Suprapubic skin (tissue), 4 donors: ENCODE data around the gene SCTR. TPM values are rescaled to one million over a fixed set of nuclear protein-coding genes. Genes with fewer than 3 reads are reported as not detected.

Experiments
- DNase-seq, 2 donors: peaks; one replicate each; pipeline ENCODE4 v3.0.0-alpha.2; 2019; ENCODE audit warnings: low spot score in 2 of 2
- H3K27ac ChIP-seq: fragments of 200-600 bp; sonication (generic); one replicate; pipeline ENCODE4 v1.5.1; 2019
- H3K27me3 ChIP-seq: fragments of 200-600 bp; sonication (generic); one replicate; pipeline ENCODE4 v1.5.1; 2019
- H3K36me3 ChIP-seq: fragments of 200-600 bp; sonication (generic); one replicate; pipeline ENCODE4 v1.5.1; 2019
- H3K4me1 ChIP-seq: fragments of 200-600 bp; sonication (generic); one replicate; pipeline ENCODE4 v1.5.1; 2019
- H3K4me3 ChIP-seq: fragments of 200-600 bp; sonication (generic); one replicate; pipeline ENCODE4 v1.5.1; 2019; ENCODE audit warnings: mild to moderate bottlenecking
- H3K9me3 ChIP-seq: fragments of 200-600 bp; sonication (generic); one replicate; pipeline ENCODE4 v1.5.1; 2019
- CTCF ChIP-seq, 2 donors: fragments of 200-600 bp in 1 of 2; fragments of 450-650 bp in 1 of 2; sonication (generic) in 1 of 2; IDR thresholded peaks; one replicate each; pipeline ENCODE4 v1.5.1; 2016 to 2019; ENCODE audit warnings: antibody characterized with exemption in 2 of 2, mild to moderate bottlenecking in 1 of 2, moderate library complexity in 1 of 2
- EP300 ChIP-seq: sonication (generic); formaldehyde crosslinking; IDR thresholded peaks from one replicate; pipeline ENCODE4 v1.6.1; 2017; ENCODE audit warnings: antibody characterized with exemption
- POLR2A ChIP-seq, 2 donors: fragments of 450-650 bp; IDR thresholded peaks; one replicate each; pipeline ENCODE4 v1.6.1; 2017; ENCODE audit warnings: antibody characterized with exemption in 2 of 2, mild to moderate bottlenecking in 2 of 2, moderate library complexity in 2 of 2
- POLR2AphosphoS5 ChIP-seq, 3 donors: sonication (generic); formaldehyde crosslinking; IDR thresholded peaks; one replicate each; pipeline ENCODE4 v1.6.1; 2017; ENCODE audit warnings: antibody characterized with exemption in 3 of 3
- WGBS: methylation state at CpG from one replicate; pipeline ENCODE4 v1.1.5; 2018; 5-methylcytosine and 5-hydroxymethylcytosine counted together
- total RNA-seq, 4 donors: library from RNA; depleted of rRNA; stranded (reverse); fragments of >200 nt; gene quantifications; one replicate each; pipeline ENCODE4 v1.1.0, GENCODE V29; 2016

Gene SCTR
- total RNA-seq, 4 donors from 2014 or later: not detected

- TF ChIP-seq POLR2A (IDR thresholded peaks at IDR 0.05) (no peak), CTCF (IDR thresholded peaks at IDR 0.05) (no peak), EP300 (no peak)
- Histone ChIP-seq H3K36me3 (no peaks in the 10 kb centered on the region), H3K4me3 (no peak overlapping the region), H3K9me3 (no peaks in the 10 kb centered on the region), H3K27ac (no peak overlapping the region), H3K4me1 (peaks cover 7% of the 10 kb centered on the region), H3K27me3 (no peaks in the 10 kb centered on the region)
- WGBS: 90% methylated on average over 12 of the region's 12 CpGs
- DNase-seq: peak; percentile 46 to 55
These were observed 45.9 kb downstream of the SCTR start for GRCh38 chr2:119478188-119478977.

- DNase-seq: peak; percentile 43 to 55
These were observed 47.2 kb downstream of the SCTR start for GRCh38 chr2:119477113-119477505.

GRCh38 chr2:119476301-119477112, 47.8 kb downstream of the SCTR start:
- Histone ChIP-seq H3K9me3 (no peaks in the 10 kb centered on the region), H3K4me3 (no peak overlapping the region), H3K36me3 (no peaks in the 10 kb centered on the region), H3K4me1 (peaks cover 7% of the 10 kb centered on the region), H3K27ac (no peak overlapping the region), H3K27me3 (no peaks in the 10 kb centered on the region)
- WGBS: 26% methylated on average over 20 of the region's 20 CpGs
- peak; percentile 75 to 81 for DNase-seq
- TF ChIP-seq POLR2A (IDR thresholded peaks at IDR 0.05): no peak
- TF ChIP-seq POLR2AphosphoS5 (IDR thresholded peaks at IDR 0.05): no peak
- peak; percentile 85 to 96 for TF ChIP-seq CTCF (IDR thresholded peaks at IDR 0.05)

More at GRCh38 chr2:119477113-119477505, 47.2 kb downstream of the SCTR start:
- H3K36me3 ChIP-seq: no peaks in the 10 kb centered on the region
- H3K4me3 ChIP-seq: no peak overlapping the region
- H3K27me3 ChIP-seq: no peaks in the 10 kb centered on the region
- H3K27ac ChIP-seq: no peak overlapping the region
- no peaks in the 10 kb centered on the region for H3K9me3 ChIP-seq
- WGBS: 74% methylated on average over 9 of the region's 9 CpGs
- no peak for TF ChIP-seq POLR2A (IDR thresholded peaks at IDR 0.05)
- TF ChIP-seq POLR2AphosphoS5 (IDR thresholded peaks at IDR 0.05): no peak
- TF ChIP-seq EP300: no peak
- TF ChIP-seq CTCF (IDR thresholded peaks at IDR 0.05): no peak
- peaks cover 7% of the 10 kb centered on the region for H3K4me1 ChIP-seq

- H3K4me1 ChIP-seq: peaks cover 7% of the 10 kb centered on the region
- DNase-seq: no peak
- H3K4me3 ChIP-seq: no peak overlapping the region
- no peaks in the 10 kb centered on the region for H3K9me3 ChIP-seq
- TF ChIP-seq POLR2A (IDR thresholded peaks at IDR 0.05): no peak
- TF ChIP-seq CTCF (IDR thresholded peaks at IDR 0.05): no peak
- no peak for TF ChIP-seq POLR2AphosphoS5 (IDR thresholded peaks at IDR 0.05)
- TF ChIP-seq EP300: no peak
- H3K27ac ChIP-seq: no peak overlapping the region
- no peaks in the 10 kb centered on the region for H3K27me3 ChIP-seq
- H3K36me3 ChIP-seq: no peaks in the 10 kb centered on the region
- 59% methylated on average over 5 of the region's 6 CpGs for WGBS
These were observed 48.4 kb downstream of the SCTR start for GRCh38 chr2:119475857-119476244.

GRCh38 chr2:119475225-119475856, 48.9 kb downstream of the SCTR start:
- peaks cover 7% of the 10 kb centered on the region for H3K4me1 ChIP-seq
- peak; percentile 54 to 67 for DNase-seq
- no peaks in the 10 kb centered on the region for H3K9me3 ChIP-seq
- no peak overlapping the region for H3K4me3 ChIP-seq
- TF ChIP-seq CTCF (IDR thresholded peaks at IDR 0.05) (no peak), EP300 (no peak), POLR2AphosphoS5 (IDR thresholded peaks at IDR 0.05) (no peak), POLR2A (IDR thresholded peaks at IDR 0.05) (no peak)
- 78% methylated on average over 9 of the region's 9 CpGs for WGBS
- no peak overlapping the region for H3K27ac ChIP-seq
- no peaks in the 10 kb centered on the region for H3K27me3 ChIP-seq
- H3K36me3 ChIP-seq: no peaks in the 10 kb centered on the region
